ENCODE data around the gene KIRREL3.

The KIRREL3 gene

GRCh38 chr11:126707498-126707897 lies 293.1 kb downstream of the KIRREL3 start:
- DNase-seq (ENCODE audit: low spot score) = no peak

DNA sequence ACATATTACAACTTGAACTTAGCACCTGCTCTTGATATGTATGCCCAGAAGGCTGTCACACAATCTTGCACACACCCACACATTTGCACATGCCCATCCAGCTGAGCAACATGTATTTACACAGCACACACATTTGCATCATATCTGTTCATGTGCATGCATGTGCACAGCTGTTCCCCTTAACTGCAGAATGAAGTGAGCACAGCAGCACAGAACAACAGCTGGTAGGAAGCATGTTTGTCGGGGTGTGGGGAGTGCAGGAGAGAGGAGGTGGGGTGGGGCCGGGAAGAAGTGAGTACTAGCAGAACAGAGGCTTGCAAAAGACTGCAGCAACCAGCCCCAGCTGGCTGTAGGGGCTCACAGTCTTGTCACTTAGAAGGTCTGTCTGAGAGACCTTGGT lies 296.5 kb downstream of the KIRREL3 start:
- DNase-seq (ENCODE audit: low spot score) = no peak

- no peak for DNase-seq (ENCODE audit: low spot score)
Measured at GRCh38 chr11:126703662-126704061, 296.9 kb downstream of the KIRREL3 start.

- DNase-seq (ENCODE audit: low spot score) = no peak
Measured at GRCh38 chr11:126702987-126703386, 297.6 kb downstream of the KIRREL3 start.

- no peak for DNase-seq (ENCODE audit: low spot score)
Measured at GRCh38 chr11:126702165-126702720, 298.3 kb downstream of the KIRREL3 start.

DNA sequence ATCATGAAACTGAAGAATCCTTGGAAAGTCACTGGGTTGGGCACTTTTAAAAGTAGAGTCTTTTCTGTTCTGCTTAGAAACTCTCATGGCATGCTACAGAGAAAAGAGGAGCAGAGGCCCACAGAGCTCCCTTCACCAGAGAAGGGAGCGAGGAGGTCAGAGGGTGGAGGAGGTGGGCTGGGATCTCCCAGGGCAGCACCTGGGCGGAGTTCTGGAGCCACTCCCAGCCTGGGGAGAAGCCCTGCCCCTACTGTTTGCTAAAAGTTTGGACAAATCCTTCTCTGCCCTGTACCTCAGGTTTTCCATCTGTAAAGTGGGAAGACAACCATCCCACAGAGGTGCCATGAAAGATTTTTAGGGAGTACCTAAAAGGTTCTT lies 299.1 kb downstream of the KIRREL3 start:
- no peak for DNase-seq (ENCODE audit: low spot score)

- DNase-seq (ENCODE audit: low spot score) = no peak
Measured at GRCh38 chr11:126700768-126701519, 299.6 kb downstream of the KIRREL3 start.

- no peak for DNase-seq (ENCODE audit: low spot score)
Measured at GRCh38 chr11:126698576-126698975, 302.0 kb downstream of the KIRREL3 start.

DNA sequence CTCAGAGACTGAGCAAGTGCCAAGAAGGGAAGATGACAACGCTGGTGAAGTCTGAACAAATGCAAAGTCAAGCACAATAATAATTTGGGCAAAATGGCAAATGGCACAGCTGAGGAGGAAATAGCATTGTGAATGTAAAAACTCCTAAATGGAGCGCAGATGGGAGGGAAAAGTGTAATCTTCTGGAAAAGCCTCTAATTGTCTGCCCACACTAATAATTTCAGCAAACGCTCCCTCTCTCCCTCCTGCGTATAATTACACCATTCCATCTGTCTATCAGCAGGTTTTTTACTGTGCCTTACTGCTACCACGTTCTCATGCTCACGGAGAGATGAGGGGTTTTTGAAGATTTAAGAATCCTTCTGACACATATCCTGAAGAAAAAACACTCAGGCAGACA lies 302.6 kb downstream of the KIRREL3 start:
- DNase-seq (ENCODE audit: low spot score) = no peak

GRCh38 chr11:126696982-126697381 lies 303.6 kb downstream of the KIRREL3 start:
- no peak for DNase-seq (ENCODE audit: low spot score)

- DNase-seq (ENCODE audit: low spot score) = no peak
Measured at GRCh38 chr11:126695293-126695692, 305.3 kb downstream of the KIRREL3 start.

GRCh38 chr11:126694065-126694625 lies 306.4 kb downstream of the KIRREL3 start:
- DNase-seq (ENCODE audit: low spot score) = no peak

DNA sequence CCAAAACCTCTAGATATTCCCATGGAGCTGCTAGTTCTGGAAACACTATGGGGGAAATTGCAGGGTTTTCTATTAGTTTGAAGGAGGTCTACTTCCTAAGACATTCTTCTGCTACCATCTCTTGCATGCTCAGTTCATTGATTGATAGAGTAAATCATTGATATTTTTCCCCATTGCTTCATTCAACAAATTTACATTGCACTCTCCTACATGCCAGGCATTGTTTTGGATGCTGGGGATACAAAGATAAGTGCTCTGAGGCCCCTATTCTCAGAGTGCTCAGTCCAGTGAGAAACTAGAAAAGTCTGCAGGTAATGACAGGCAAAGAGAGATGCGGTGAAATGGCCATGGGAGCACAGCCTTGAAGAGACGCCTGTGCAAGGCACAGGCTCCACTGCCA lies 313.1 kb downstream of the KIRREL3 start:
- no peak for DNase-seq (ENCODE audit: low spot score)

DNA sequence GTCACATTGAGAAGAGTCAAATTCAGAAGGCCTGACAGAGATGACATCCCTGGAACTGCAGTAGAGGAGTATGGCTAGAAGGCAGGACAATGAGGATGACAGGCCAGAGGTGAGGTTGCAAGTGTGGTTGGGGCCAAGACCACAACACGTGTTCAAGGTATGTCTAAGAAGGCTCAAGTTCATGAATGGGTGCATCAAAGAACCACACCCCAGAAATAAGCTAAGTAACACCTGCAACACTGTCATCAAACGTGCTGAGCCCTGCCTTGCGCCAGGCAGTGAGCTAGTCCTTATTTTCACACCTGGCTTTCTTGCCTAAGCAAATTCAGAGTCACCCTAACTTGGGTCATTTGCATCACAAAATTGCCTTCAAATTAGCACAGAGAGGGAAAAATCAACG lies 313.6 kb downstream of the KIRREL3 start:
- DNase-seq (ENCODE audit: low spot score) = no peak

- no peak for DNase-seq (ENCODE audit: low spot score)
Measured at GRCh38 chr11:126683766-126684728, 316.5 kb downstream of the KIRREL3 start.

- DNase-seq (ENCODE audit: low spot score) = no peak
Measured at GRCh38 chr11:126682590-126682989, 318.0 kb downstream of the KIRREL3 start.

DNA sequence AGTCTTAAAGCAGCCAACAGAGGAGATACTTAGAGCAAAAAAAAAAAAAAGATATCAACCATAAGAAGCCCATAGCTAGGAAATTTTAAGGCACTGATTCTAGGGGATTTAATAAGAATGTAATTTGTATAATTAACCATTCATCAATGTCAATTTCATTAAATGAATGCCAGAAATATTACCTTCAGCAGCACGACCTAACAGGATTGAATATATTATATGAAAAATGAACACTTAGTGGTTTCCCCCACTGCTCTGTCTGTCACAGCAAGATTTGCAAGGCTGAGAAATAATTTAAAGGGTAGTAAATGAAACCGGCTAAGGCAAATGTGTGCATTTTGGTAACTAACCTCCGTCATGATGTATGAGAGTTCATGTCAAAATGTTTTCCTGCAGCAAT lies 319.9 kb downstream of the KIRREL3 start:
- DNase-seq (ENCODE audit: low spot score) = no peak

GRCh38 chr11:126680131-126680530 lies 320.4 kb downstream of the KIRREL3 start:
- DNase-seq (ENCODE audit: low spot score) = no peak

- no peak for DNase-seq (ENCODE audit: low spot score)
Measured at GRCh38 chr11:126679033-126679432, 321.5 kb downstream of the KIRREL3 start.

GRCh38 chr11:126676536-126676935 lies 324.0 kb downstream of the KIRREL3 start:
- no peak for DNase-seq (ENCODE audit: low spot score)

DNA sequence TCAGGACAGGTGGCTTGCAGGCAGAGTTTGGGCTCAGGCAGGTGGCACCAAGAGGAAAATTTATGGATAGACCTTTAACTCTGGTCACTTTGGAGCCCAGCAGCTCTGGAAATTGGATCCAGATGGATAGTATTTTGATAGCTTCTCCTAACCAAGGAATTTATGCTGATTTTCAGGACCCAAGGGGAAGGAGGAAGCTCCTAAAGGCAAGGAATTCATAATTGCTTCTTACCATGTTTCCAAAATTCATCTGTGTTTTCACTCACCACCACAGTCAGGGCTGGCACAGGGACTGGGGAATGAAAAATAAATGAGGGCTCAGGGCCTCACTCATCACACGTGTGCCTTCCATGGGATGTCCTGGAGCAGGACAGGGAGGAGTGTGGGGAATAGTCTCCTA lies 327.3 kb downstream of the KIRREL3 start:
- no peak for DNase-seq (ENCODE audit: low spot score)

DNA sequence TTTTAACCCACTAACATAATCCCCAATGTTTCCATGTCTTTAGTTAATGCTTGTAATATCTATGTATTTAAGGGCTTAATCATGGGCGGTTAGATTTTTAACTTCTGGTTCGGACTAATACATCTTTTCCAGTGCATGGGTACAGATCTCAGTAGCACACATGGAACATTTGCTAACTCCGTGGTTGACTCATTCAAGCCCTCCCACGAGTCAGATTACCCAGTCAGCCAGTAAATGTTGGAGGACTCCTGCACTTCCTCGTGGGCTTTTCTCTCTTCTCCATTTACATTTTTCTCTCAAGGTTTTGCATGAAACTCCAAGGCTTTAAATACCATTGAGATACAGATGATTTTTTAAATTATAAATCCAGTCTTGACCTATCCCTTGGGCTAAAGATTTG lies 331.2 kb downstream of the KIRREL3 start:
- DNase-seq (ENCODE audit: low spot score) = no peak

DNA sequence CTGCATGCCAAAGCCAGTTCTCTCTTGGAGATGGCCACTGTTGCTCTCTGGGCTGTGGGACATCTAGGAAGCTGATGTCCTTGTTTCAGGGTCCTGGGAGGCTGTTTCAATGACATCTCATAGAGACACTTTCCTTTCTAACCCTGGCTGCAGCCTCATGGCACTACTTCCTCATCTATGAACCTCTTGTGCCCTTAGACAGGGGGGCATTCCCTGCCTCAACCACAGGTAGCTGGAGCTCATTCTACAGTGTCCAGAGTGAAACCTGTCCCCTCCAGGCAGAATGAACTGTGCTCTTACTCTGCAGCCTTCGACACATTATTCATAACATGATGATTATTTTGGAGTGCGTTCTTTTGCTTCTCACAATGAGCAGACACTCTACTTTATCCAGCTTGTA lies 335.9 kb downstream of the KIRREL3 start:
- DNase-seq (ENCODE audit: low spot score) = no peak

All from iPS-NIHi11 (cell line).